ENCODE data around the gene GALNT17.

GALNT17 gene

DNA sequence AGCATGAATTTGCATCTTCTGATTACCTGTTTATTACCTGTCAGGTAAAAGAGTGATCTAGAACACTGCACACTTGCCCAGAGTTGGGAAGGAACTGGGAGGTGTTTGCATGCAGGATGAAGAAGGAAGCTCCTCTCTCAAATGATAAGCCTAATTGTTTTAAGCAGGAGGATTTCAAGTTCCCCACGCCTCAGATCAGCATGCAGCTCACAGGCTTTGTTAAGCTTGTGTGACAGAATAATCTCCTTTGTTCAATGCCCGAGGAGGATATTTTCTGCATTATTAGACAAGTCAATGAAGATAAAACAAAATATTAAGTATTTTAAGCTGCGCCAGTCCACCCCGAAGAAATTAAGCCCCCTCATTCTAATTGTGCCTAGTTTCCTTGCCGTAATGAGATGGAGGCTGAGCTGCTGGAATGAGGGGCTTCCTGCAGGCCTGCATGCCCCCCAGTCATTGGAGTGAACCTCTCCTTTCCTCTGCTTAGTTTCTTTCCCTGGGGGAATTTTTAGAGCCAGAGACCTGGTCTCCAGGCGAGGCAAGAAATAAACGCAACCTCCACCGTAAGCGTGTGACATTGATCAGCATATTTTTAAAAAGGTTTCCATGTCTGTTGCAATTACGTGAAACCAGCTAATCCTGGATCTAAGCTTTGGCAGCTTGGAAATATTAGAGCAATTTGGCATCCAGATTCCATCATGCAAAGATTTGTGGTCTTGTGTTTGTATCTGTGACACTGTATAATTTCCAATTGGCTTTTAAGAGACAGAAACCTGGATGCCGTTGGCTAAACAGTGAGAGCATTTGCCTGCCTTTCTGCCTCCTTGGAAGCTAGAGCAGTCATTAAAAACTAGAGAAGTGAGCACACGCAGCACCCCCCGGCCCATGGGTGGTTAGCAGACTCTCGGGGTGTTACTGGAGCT is 376.0 kb downstream of the GALNT17 start:
- DNase-seq = no peak
- in situ Hi-C loops (cut with MboI; ENCODE audit: low pct_unique_long_range_greater_than_20kb, low sequenced_read_pairs) = no loop called here

DNA sequence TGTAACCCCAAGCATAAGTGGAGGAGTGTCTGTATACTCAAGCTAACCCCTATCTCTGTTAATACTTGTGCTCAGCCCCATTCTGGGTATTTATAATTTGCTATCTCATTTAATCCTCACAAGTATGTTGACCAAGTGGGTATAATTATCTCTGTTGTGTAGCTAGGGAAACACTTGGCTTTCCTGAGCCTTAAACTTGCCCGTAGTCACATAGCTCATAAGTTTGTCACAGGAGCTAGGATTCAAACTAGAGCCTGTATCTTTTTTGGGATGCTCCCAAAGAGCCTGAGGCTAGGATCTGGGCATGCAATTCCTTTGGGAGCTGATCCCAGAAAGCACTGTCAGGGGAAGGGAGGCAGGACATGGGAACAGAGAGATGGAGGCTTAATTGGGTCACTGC is 377.4 kb downstream of the GALNT17 start:
- in situ Hi-C loops (cut with MboI; ENCODE audit: low pct_unique_long_range_greater_than_20kb, low sequenced_read_pairs) = no loop called here
- DNase-seq = no peak

DNA sequence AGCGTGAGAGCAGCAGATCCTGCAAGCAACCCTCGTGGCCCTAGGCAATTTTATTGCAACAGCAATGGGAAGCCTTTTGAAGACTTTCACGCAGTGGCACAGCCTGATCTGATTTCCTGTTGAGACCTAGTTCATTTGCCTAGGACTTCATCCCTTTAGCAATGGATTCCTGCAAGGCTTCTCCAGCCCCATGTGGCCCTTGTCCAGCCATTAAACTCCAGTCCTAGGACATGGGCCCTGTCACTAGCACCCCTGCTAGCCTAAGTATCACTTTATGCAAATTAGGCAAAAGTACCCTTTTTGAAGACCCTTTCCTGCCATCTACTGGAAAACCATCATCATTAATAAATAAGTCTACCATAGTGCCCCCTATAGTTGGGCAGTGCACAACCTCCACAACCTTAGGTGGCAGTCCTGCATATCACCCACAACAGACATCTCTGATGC is 379.4 kb downstream of the GALNT17 start:
- peak; percentile 32 for DNase-seq
- in situ Hi-C loops (cut with MboI; ENCODE audit: low pct_unique_long_range_greater_than_20kb, low sequenced_read_pairs) = no loop called here

DNA sequence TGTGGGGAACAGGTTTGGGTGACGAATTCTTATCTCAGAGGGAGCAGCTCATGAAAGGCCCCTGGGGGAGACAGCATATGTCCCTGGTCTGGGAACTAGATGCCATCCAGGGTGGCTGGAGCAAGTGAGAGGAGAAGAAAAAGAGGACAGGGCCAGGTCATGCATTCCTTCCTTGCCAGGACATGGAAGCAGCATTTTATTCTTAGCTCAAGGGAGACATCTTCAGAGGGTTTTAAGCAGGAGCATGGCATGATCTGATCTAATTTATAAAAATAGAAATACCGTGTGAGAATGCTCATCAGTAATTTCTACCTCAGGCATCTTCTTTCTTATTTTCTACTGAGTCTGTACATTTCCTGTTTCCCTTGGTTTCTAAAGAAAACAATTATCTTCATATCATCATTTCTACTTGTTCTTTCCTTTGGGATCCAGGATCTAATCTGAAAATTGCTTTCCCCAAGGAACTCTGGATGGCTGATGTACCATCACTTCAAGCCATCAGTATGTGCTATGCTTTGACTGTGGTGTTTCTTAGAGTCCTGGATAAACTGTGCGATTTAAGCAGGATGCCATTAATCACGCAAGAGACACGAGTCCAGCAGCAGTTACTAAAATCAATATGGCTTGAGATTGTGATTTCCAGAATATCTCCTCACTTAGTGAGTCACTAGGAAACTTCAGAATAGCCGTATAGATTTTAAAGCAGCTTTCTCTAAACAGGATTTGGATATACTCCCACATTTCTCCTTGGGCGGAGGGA is 386.2 kb downstream of the GALNT17 start:
- no peak for DNase-seq
- in situ Hi-C loops (cut with MboI; ENCODE audit: low pct_unique_long_range_greater_than_20kb, low sequenced_read_pairs) = no loop called here

DNA sequence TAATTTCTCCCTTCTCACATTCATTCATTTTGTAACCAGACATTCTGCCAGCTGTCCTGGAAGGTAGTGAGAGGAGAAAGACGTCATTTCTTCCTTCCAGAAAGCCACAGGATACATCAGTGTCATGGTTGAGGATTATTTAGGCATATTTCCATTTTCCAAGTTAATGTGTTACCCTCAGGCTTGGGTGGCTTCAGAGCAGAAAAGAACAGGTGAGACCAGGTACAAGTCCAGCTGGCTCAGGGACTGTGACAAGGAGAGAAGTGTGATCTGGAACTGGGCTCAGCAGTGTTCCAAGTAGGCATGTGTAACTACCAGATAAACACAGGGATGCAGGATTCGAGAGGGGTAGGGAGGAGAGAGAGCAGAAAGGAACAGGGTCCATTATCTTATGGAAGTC is 386.9 kb downstream of the GALNT17 start:
- in situ Hi-C loops (cut with MboI; ENCODE audit: low pct_unique_long_range_greater_than_20kb, low sequenced_read_pairs) = no loop called here
- no peak for DNase-seq

DNA sequence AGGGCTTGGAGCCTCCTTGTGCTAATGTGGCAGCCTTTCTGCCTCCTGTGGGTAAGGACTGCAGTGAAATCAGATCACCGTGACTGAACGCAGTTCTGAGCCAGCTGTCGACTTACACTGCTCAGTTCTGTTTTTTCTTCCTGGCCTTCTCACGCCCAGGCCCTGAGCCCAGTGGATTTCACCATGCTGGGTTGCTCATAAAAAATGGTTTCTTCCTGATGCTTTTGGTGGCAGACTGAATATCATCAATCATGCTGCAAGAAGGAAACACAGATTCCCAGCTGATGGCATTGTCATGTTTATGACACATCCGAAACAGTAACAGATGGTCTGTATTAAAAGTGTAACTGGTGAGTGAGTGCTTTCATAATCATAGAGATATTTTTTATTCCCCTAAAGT is 389.6 kb downstream of the GALNT17 start:
- no peak for DNase-seq
- in situ Hi-C loops (cut with MboI; ENCODE audit: low pct_unique_long_range_greater_than_20kb, low sequenced_read_pairs) = no loop called here

DNA sequence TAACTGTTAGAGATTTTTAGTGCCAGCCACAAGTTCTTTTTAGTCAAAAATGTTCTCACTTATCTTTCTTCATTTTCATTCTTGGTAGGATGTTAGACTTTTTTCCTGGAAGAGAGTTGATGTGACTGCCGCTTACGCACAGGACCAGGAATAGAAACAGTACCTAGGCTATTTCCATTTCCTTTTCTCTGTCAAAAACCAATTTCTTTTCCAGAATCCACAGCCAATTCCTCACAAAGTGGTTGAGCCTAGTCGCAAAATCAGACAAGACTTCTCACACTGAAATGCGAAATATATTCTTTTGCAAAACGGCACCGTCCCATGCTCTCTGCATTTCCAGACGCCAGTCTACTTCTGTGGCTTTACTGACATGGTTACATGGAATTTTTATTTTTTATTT is 394.2 kb downstream of the GALNT17 start:
- in situ Hi-C loops (cut with MboI; ENCODE audit: low pct_unique_long_range_greater_than_20kb, low sequenced_read_pairs) = no loop called here
- DNase-seq = no peak

DNA sequence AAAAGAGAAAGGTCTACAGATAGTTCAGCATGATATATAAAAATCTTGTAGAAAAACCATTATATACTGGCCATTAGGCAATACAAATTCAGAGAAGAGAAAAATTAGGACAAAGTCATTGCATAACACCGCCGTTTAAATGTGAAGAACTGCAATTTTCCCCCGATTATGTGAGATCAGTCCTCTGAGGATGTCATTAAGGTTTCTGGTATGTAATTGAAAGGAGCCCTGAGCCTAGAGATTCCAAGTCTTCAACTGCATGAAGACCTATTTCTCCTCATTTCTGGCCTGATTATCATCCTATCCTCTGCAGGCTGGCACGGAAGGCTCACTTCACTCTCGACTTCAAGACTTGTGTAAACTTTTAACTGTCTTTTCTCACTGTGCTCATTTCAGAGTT is 395.3 kb downstream of the GALNT17 start:
- DNase-seq = no peak
- in situ Hi-C loops (cut with MboI; ENCODE audit: low pct_unique_long_range_greater_than_20kb, low sequenced_read_pairs) = no loop called here

DNA sequence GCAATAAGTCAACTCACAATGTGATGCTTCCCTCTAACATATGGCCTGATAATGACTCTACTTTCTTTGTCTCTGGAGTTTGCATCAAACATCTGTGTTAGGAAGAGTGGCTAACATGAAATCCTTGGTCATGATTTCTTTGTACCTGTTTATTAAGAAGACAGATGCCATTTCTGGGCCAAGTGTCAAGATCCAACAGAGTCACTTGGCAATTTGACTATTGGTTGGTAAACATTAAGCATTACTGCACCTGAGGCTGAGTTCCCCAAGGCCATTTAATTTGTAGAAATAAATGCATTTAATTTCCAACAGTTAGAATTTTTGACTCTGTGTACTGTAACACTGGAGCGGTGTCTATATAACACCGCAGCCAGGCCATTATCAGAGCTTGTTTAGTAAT is 403.7 kb downstream of the GALNT17 start:
- DNase-seq = no peak
- in situ Hi-C loops (cut with MboI; ENCODE audit: low pct_unique_long_range_greater_than_20kb, low sequenced_read_pairs) = no loop called here

DNA sequence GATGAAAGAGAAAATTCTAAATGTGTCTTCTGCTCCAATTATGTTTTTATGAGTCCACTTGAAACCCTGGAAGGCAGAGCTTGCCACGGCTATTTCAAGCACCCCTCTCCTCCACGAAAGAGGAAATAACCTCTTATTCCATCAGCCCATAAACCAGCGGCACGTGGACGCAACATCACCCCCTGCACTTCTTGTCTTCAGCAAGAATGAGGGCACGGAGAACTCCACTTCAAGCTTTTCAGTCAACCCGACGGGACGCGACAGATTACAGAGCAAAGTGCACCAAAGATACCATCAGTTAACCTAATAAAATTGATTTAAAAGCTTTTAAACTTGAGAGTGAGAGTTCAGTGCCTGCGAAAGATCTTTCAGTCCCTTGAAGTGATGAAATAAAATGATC is 406.3 kb downstream of the GALNT17 start:
- in situ Hi-C loops (cut with MboI; ENCODE audit: low pct_unique_long_range_greater_than_20kb, low sequenced_read_pairs) = no loop called here
- DNase-seq = peak; percentile 0

DNA sequence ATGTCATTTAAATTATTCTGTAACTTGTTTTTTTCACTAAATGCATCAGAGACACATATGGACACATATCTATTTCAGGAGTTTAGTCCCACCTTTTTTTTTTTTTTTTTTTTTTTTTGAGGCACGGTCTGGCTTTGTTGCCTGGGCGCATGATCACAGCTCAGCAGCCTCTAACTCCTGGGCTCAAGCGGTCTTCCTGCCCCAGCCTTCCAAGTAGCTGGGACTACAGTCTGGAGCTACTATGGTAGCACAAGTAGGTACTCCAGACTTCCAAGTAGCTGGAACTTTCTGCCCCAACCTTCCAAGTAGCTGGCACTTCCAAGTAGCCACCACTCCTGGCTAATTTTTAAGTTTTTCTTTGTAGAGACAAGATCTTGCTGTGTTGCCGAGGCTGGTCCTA is 407.7 kb downstream of the GALNT17 start:
- DNase-seq = no peak
- in situ Hi-C loops (cut with MboI; ENCODE audit: low pct_unique_long_range_greater_than_20kb, low sequenced_read_pairs) = no loop called here

DNA sequence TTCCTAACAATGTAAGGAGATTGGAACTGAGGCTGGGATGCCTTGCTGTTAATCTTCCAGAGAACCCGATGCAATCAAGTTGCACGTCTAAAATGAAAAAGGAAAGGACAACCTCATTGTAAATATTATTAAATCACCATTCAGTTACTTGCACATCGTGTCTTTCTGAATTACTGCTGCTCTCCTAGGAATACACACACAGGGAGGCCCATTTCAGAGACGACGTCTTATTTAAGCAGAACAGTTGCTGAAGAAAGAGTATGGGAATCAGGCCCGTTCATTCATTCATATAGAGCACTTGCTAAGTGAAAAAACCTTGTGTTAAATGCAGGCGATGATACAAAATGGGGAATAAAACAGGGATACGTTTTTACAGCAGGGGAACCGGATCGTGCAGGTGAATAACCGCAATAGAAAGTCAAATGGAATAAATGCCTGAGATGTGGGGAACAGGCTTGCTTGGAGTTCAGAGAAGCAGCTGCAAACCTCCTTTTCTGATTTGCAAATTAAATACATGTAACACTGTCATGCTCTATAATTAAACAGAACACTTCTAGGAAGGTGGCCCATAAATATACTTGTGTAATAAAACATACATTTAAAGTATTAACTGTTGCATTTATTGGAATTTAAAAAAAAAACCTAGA is 409.9 kb downstream of the GALNT17 start:
- no peak for DNase-seq
- in situ Hi-C loops (cut with MboI; ENCODE audit: low pct_unique_long_range_greater_than_20kb, low sequenced_read_pairs) = no loop called here

DNA sequence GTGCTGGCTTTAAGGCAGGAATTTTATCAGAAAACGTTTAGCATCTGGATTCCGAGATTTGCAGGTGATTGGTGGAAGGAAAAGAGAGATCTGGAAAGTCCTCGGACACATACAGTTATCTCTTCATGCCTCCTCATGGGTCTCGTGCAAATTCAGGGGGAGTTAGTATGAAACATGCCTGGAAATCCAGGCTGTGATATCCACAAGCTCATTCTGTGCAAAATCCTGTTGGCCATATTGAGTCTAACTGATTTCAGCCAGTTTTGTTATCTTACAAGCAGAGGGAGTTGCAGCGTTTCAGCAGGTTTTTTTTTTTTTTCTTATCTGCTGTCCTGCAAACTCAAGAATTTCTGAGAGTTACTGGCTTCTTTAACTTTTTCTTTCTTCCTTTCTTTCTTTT is 411.5 kb downstream of the GALNT17 start:
- DNase-seq = no peak
- in situ Hi-C loops (cut with MboI; ENCODE audit: low pct_unique_long_range_greater_than_20kb, low sequenced_read_pairs) = no loop called here

DNA sequence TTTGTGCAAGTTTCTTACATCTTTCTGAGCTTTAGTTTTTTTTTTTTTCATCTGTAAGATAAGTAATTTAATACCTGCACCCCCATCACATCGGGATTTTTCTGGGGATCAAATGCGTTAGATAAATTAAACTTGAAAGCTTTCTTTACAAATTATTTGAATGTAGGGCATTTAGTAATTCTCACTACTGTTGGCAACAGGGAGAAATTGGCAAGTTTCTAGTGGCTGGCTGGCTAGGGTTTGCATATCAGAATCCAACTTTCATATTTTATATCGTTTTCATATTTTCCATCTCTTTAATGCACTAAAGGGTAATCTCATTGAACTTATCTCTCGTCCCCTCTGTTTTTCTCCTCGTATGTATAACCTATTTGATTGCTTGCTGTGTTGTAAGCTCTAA is 412.9 kb downstream of the GALNT17 start:
- no peak for DNase-seq
- in situ Hi-C loops (cut with MboI; ENCODE audit: low pct_unique_long_range_greater_than_20kb, low sequenced_read_pairs) = no loop called here

DNA sequence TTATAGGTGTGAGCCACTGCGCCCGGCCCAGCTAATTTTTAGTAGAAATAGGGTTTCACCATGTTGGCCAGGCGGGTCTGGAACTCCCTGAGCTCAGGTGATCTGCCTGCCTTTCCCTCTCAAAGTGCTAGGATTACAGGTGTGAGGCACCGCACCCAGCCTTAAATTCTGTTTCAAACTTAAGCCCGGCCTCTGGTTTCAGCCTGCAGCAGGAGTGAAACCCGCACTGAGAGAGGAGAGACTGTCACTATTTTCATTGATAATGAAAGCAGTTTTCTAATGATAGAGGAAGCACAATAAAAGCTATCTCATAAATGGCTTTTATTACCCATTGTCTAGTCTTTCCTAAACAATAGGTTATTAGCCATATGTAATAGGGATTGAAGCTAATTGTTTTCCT is 415.5 kb downstream of the GALNT17 start:
- in situ Hi-C loops (cut with MboI; ENCODE audit: low pct_unique_long_range_greater_than_20kb, low sequenced_read_pairs) = no loop called here
- DNase-seq = no peak

DNA sequence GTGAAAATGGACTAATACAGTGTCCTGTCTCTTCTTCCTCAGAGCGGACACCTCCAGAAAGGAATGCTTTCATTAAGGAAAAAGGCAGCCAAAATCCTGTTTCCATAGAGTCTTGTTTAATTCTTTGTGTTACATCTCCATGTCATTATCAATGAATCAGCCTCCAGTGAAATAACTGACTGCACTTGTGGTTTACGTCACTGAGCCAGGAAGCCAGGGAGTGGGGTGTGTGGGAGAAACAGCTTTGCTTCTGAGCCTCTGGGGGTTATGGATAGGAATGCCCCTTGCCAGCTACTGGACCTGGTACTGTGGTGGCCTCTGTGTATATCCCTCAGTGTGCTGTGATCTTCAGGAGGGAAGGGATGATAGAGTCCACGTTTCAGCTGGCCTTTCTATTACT is 416.8 kb downstream of the GALNT17 start:
- no peak for DNase-seq
- in situ Hi-C loops (cut with MboI; ENCODE audit: low pct_unique_long_range_greater_than_20kb, low sequenced_read_pairs) = no loop called here

DNA sequence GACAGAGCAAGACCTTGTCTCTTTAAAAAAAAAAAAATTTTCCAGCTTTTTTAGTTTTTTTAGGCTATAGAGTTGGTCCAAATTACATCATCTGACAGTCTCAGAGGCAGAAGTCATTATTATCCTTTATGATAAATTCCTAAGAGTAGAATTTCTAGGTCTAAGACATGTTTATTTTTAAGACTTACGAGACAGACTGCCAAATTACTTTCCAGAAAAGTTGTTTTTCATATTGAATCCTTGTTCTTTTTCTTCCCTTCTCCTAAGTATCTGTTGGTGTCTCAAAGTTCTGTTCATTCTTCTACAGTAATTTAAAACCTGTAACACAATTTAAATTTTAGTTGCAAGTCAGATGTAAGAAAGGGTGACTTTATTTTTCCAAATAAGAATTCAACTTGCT is 421.4 kb downstream of the GALNT17 start:
- in situ Hi-C loops (cut with MboI; ENCODE audit: low pct_unique_long_range_greater_than_20kb, low sequenced_read_pairs) = no loop called here
- no peak for DNase-seq

DNA sequence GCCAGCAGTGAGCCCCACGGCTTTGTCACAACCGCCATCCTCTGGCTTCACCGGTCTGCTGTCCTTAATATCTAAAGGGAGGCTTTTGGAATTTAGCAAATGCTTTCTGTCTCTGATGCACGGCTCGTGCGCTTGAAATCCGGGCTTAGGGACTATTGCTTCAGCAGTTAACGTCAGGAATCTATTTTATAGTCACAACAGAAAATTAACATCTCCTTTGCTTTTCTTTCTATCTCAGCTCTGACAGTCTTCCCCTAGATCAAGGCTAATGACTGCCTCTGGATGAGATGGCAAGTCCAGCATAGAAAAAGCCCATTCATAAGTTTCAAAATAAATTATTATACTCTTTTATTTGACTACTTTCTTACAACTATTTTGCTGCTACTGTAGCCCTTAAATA is 423.8 kb downstream of the GALNT17 start:
- DNase-seq = no peak
- in situ Hi-C loops (cut with MboI; ENCODE audit: low pct_unique_long_range_greater_than_20kb, low sequenced_read_pairs) = no loop called here

DNA sequence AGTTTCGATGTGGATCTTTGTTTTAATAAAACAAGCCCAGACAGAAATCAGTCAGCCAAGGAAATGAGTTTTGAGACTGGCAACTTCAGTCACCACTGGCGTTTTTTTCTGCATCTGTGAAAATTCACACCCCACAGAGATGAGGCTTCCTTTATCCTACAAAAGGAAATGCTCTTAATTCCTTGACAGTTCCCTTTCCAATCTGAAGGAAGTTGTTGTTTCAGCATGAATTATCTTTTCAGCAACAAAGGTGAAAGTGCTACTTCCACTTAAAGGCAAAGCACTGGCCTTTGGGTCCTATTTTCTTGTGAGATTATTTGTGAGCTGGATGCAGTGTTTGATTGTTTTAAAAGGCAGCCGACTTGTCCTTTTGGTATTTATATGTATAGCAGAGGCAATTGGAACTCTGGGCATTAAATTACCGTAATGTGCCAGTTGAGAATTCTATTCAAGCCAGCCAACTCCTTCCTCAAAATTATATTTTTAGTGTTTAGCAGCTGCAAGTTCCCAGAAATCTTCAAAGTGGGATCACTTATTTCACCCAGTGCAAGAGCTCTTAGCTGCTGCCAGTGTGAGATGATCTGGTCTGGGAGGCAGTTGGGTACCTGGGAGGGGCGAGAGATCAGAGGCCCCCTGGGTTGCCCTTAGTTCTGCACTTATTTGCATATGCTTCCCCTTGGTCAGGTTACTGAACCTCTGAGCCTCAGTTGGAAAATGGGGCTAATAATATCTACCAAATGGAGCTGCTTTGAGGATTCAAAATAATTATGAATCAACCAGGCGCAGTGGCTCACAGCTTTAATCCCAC is 427.1 kb downstream of the GALNT17 start:
- in situ Hi-C loops (cut with MboI; ENCODE audit: low pct_unique_long_range_greater_than_20kb, low sequenced_read_pairs) = no loop called here
- DNase-seq = no peak
